ENCODE measurements around the gene MBLAC1.

- TF ChIP-seq CTCF (IDR thresholded peaks at IDR 0.05) (no peak), POLR2AphosphoS5 (IDR thresholded peaks at IDR 0.05) (no peak)
Observed at GRCh38 chr7:100167912-100168323, 41.2 kb downstream of the MBLAC1 start.
